GM18951 (cell line): ENCODE data around the gene RIT2.

Source experiments
- POLR2A ChIP-seq: IDR thresholded peaks from 4 replicates; pipeline ENCODE4 v1.6.1; 2011; ENCODE audit warnings: mild to moderate bottlenecking; ENCODE audit not compliant: insufficient read length, insufficient read depth; ENCODE audit errors: extremely low read depth
- in situ Hi-C: fragments of 300-500 bp; cut with MboI; formaldehyde crosslinking; loops from one replicate; pipeline ENCODE4 v1.12.0; 2022; ENCODE audit warnings: low sequenced_read_pairs, mixed read lengths, inconsistent platforms; ENCODE audit not compliant: unreplicated experiment

The RIT2 gene

GRCh38 chr18:42850174-42851083 lies 265.1 kb downstream of the RIT2 start:
- no peak for TF ChIP-seq POLR2A
- in situ Hi-C loops: no loop called here

- no peak for TF ChIP-seq POLR2A
- in situ Hi-C loops: no loop called here
These were observed 276.1 kb downstream of the RIT2 start for GRCh38 chr18:42839408-42839807.

- no peak for TF ChIP-seq POLR2A
- in situ Hi-C loops: no loop called here
These were observed 276.8 kb downstream of the RIT2 start for GRCh38 chr18:42838546-42839145.

GRCh38 chr18:42830936-42831335 lies 284.5 kb downstream of the RIT2 start:
- in situ Hi-C loops: no loop called here
- TF ChIP-seq POLR2A: no peak

- in situ Hi-C loops: no loop called here
- no peak for TF ChIP-seq POLR2A
These were observed 286.6 kb downstream of the RIT2 start for GRCh38 chr18:42828881-42829280.

GRCh38 chr18:42824178-42824577 lies 291.3 kb downstream of the RIT2 start:
- in situ Hi-C loops: no loop called here

GRCh38 chr18:42822711-42823110 lies 292.8 kb downstream of the RIT2 start:
- in situ Hi-C loops: no loop called here
- no peak for TF ChIP-seq POLR2A

More at GRCh38 chr18:42824178-42824577, 291.3 kb downstream of the RIT2 start:
- TF ChIP-seq POLR2A: no peak

- in situ Hi-C loops: no loop called here
- TF ChIP-seq POLR2A: no peak
These were observed 294.0 kb downstream of the RIT2 start for GRCh38 chr18:42821492-42821891.

- no peak for TF ChIP-seq POLR2A
- in situ Hi-C loops: no loop called here
These were observed 300.9 kb downstream of the RIT2 start for GRCh38 chr18:42814618-42815017.

GRCh38 chr18:42814184-42814583 lies 301.3 kb downstream of the RIT2 start:
- no peak for TF ChIP-seq POLR2A
- in situ Hi-C loops: no loop called here

- no peak for TF ChIP-seq POLR2A
- in situ Hi-C loops: no loop called here
These were observed 301.9 kb downstream of the RIT2 start for GRCh38 chr18:42813570-42813969.

- TF ChIP-seq POLR2A: no peak
- in situ Hi-C loops: no loop called here
These were observed 307.6 kb downstream of the RIT2 start for GRCh38 chr18:42807887-42808286.

- no peak for TF ChIP-seq POLR2A
- in situ Hi-C loops: no loop called here
These were observed 313.8 kb downstream of the RIT2 start for GRCh38 chr18:42801706-42802105.
